K562 (cell line): ENCODE measurements around the gene EMC1. TPM values are rescaled to one million over a fixed set of nuclear protein-coding genes. Genes with fewer than 3 reads are reported as not detected.

ENCODE experiments used
- ATAC-seq: fragments of 200-7000 bp; cut with Tn5 transposase; 3 replicates; pipeline ENCODE4 v1.9.1; 2020; ENCODE audit warnings: moderate library complexity
- BruUV-seq: library from RNA; stranded (reverse); fragments of 400-500 nt; replicated peaks from 2 replicates; lab custom pipeline; 2021; lab: Mats Ljungman, UMichigan
- CTCF ChIA-PET: fragments of 300-600 bp; formaldehyde crosslinking; extraction: SDS; loops from one replicate; lab custom pipeline; 2021; ENCODE audit warnings: low intra/inter-chr PET ratio; lab: Yijun Ruan, JAX
- POLR2A ChIA-PET: fragments of 300-600, 350-650 bp; sonication (Branson Sonifier 250); formaldehyde crosslinking; extraction: SDS; loops from one replicate; lab custom pipeline; 2021; ENCODE audit warnings: antibody characterized with exemption, inconsistent platforms; lab: Yijun Ruan, JAX
- DNase-seq, 4 experiments: peaks; one replicate each; pipeline versions ENCODE4 v3.0.0 to v3.0.0-alpha.2; 2011 to 2018; ENCODE audit warnings: low spot score in 3 of 4, mixed read lengths in 3 of 4; ENCODE audit errors: extremely low read depth in 1 of 4
- FAIRE-seq: peaks from 2 replicates; lab custom pipeline; 2011; peaks lifted over from hg19 to GRCh38; lab: Jason Lieb, UNC
- H2AFZ ChIP-seq: 2 replicates; pipeline ENCODE4 v1.6.0; 2011; ENCODE audit warnings: low read depth, low read length, control low read depth, inconsistent platforms
- H3K27ac ChIP-seq: fragments of 200-600 bp; 3 replicates; pipeline ENCODE4 v1.8.0; 2011; ENCODE audit warnings: low read depth, mild to moderate bottlenecking, control low read depth, inconsistent platforms, low read length, moderate library complexity, mixed read lengths; ENCODE audit errors: extremely low read depth
- H3K27me3 ChIP-seq, 2 experiments: fragments of 300-600 bp in 1 of 2; 2 replicates in 1 of 2; 3 replicates in 1 of 2; pipeline versions ENCODE4 v1.6.0 to v1.8.0; 2011; ENCODE audit warnings: inconsistent platforms in 2 of 2, low read length in 2 of 2, mild to moderate bottlenecking in 1 of 2, mixed read lengths in 1 of 2, moderate library complexity in 1 of 2; ENCODE audit not compliant: control insufficient read depth in 2 of 2, insufficient read depth in 2 of 2
- H3K36me3 ChIP-seq: fragments of 300-600 bp; 3 replicates; pipeline ENCODE4 v1.8.0; 2011; ENCODE audit warnings: mild to moderate bottlenecking, low read length, inconsistent platforms; ENCODE audit not compliant: control insufficient read depth, insufficient read depth
- H3K4me1 ChIP-seq, 2 experiments: fragments of 200-600 bp in 1 of 2; replicated peaks in 1 of 2; 2 replicates in 1 of 2; 3 replicates in 1 of 2; pipeline versions ENCODE4 v1.5.1 to v1.8.0; 2011; ENCODE audit warnings: inconsistent platforms in 2 of 2, low read length in 2 of 2, mild to moderate bottlenecking in 1 of 2, mixed read lengths in 1 of 2, moderate library complexity in 1 of 2; ENCODE audit not compliant: control insufficient read depth in 2 of 2, insufficient read depth in 2 of 2
- H3K4me2 ChIP-seq: 2 replicates; pipeline ENCODE4 v1.6.1; 2011; ENCODE audit warnings: low read length, control low read depth, inconsistent platforms, mixed read lengths; ENCODE audit not compliant: insufficient read depth
- H3K4me3 ChIP-seq: fragments of 200-600 bp; sonication (generic), shearing (Covaris generic); 2 replicates; pipeline ENCODE4 v1.5.1; 2016; ENCODE audit warnings: control low read depth, inconsistent platforms
- H3K79me2 ChIP-seq: fragments of 200-600 bp; 3 replicates; pipeline ENCODE4 v1.8.0; 2011; ENCODE audit warnings: low read length, inconsistent platforms; ENCODE audit not compliant: control insufficient read depth, insufficient read depth
- H3K9ac ChIP-seq, 2 experiments: 2 replicates each; pipeline versions ENCODE4 v1.6.0 to v1.6.1; 2011; ENCODE audit warnings: low read depth in 2 of 2, low read length in 2 of 2, control low read depth in 1 of 2, inconsistent platforms in 1 of 2, mild to moderate bottlenecking in 1 of 2, mixed read lengths in 1 of 2; ENCODE audit not compliant: insufficient read depth in 1 of 2
- H3K9me1 ChIP-seq: one replicate; pipeline ENCODE4 v1.6.0; 2011; ENCODE audit warnings: inconsistent platforms, mild to moderate bottlenecking, low read length, moderate library complexity; ENCODE audit not compliant: control insufficient read depth, insufficient read depth
- H3K9me3 ChIP-seq: replicated peaks from 2 replicates; pipeline ENCODE4 v1.5.1; 2011; ENCODE audit warnings: low read depth, low read length, inconsistent platforms; ENCODE audit not compliant: control insufficient read depth, insufficient read depth
- H4K20me1 ChIP-seq: replicated peaks from 2 replicates; pipeline ENCODE4 v1.6.1; 2011; ENCODE audit warnings: low read length, inconsistent platforms, mixed read lengths; ENCODE audit not compliant: control insufficient read depth, insufficient read depth
- CC2D1A ChIP-seq: fragments of 450-650 bp; IDR thresholded peaks from 2 replicates; pipeline ENCODE4 v1.6.1; 2017; ENCODE audit warnings: mild to moderate bottlenecking
- DACH1 ChIP-seq: fragments of 450-650 bp; IDR thresholded peaks from 2 replicates; pipeline ENCODE4 v1.6.1; 2018; ENCODE audit not compliant: partially characterized antibody
- EGR1 ChIP-seq: fragments of 450-650 bp; conservative IDR thresholded peaks from 2 replicates; pipeline ENCODE4 v1.6.1; 2017; ENCODE audit warnings: mild to moderate bottlenecking
- FOXK2 ChIP-seq, 2 experiments: fragments of 450-650 bp; IDR thresholded peaks in 1 of 2; conservative IDR thresholded peaks in 1 of 2; 2 replicates each; pipeline ENCODE4 v1.6.1; 2016; ENCODE audit warnings: low read depth in 2 of 2, mild to moderate bottlenecking in 1 of 2
- JUNB ChIP-seq: fragments of 450-650 bp; formaldehyde crosslinking; conservative IDR thresholded peaks from 2 replicates; pipeline ENCODE4 v1.4.0; 2020; ENCODE audit warnings: mild to moderate bottlenecking
- KDM2B ChIP-seq: fragments of 250-450 bp; sonication (Bioruptor Pico); IDR thresholded peaks from 2 replicates; pipeline ENCODE4 v1.8.0; 2021; ENCODE audit warnings: mild to moderate bottlenecking, moderate library complexity
- MCM5 ChIP-seq: fragments of 450-650 bp; IDR thresholded peaks from 2 replicates; pipeline ENCODE4 v1.6.1; 2016; ENCODE audit warnings: low read depth
- PHB2 ChIP-seq: fragments of 450-650 bp; IDR thresholded peaks from 2 replicates; pipeline ENCODE4 v1.6.1; 2017; ENCODE audit warnings: low read depth
- STAG1 ChIP-seq: sonication (generic); formaldehyde crosslinking; IDR thresholded peaks from 2 replicates; pipeline ENCODE4 v1.5.0; 2020; ENCODE audit warnings: missing genetic modification reagents, borderline replicate concordance
- TAF15 ChIP-seq: fragments of 200-400 bp; formaldehyde crosslinking; IDR thresholded peaks from 2 replicates; pipeline ENCODE4 v1.6.1; 2017; ENCODE audit warnings: mild to moderate bottlenecking, low read depth, low read length, moderate library complexity
- TSHZ1 ChIP-seq: fragments of 250-450 bp; sonication (Bioruptor Pico); IDR thresholded peaks from 2 replicates; pipeline ENCODE4 v1.4.0; 2020; ENCODE audit warnings: mild to moderate bottlenecking, moderate library complexity
- ZSCAN29 ChIP-seq: fragments of 450-650 bp; IDR thresholded peaks from 2 replicates; pipeline ENCODE4 v1.6.1; 2017
- WGBS: fragments of 100-300 bp; shearing (Covaris generic); methylation state at CpG from one replicate; pipeline ENCODE4 v1.1.6; 2016; ENCODE audit warnings: low coverage, mixed read lengths; ENCODE audit not compliant: insufficient coverage; ENCODE audit errors: missing lambda C conversion rate; 5-methylcytosine and 5-hydroxymethylcytosine counted together
- in situ Hi-C: fragments of 300-500 bp; cut with MboI; formaldehyde crosslinking; loops from 4 replicates; pipeline ENCODE4 v1.15.0; 2018; ENCODE audit warnings: inconsistent platforms, mixed read lengths
- intact Hi-C: fragments of 100-400 bp; cut with micrococcal nuclease; formaldehyde crosslinking; loops from 2 replicates; pipeline ENCODE4 v1.14.2; 2022
- polyA plus RNA-seq, 8 experiments: library from polyadenylated mRNA; depleted of rRNA in 4 of 8; stranded (reverse) in 5 of 8; unstranded in 3 of 8; fragments of >200 nt; fragmentation: Nextera tagmentation in 2 of 8; fragmentation: Illumina TruSeq in 1 of 8; extraction: Ambion mirVana in 2 of 8; extraction: Trizol in 1 of 8; gene quantifications; 2 replicates each; pipeline versions ENCODE4 v1.2.1 to v1.2.3, GENCODE V29; 2011 to 2014; ENCODE audit warnings: inconsistent platforms in 1 of 8, missing spikeins in 1 of 8
- total RNA-seq, 7 experiments: library from RNA; depleted of rRNA in 6 of 7; stranded (reverse); fragments of >200 nt in 6 of 7; fragmentation: Illumina TruSeq in 2 of 7; extraction: Trizol in 2 of 7; gene quantifications; 2 replicates each; pipeline versions ENCODE4 v1.2.1 to v1.2.3, GENCODE V29; 2011 to 2021; ENCODE audit warnings: low replicate concordance in 1 of 7
- TF ChIP-seq, protein P1 (sequence below): fragments of 250-450 bp; sonication (Bioruptor Pico); IDR thresholded peaks from 2 replicates; pipeline ENCODE4 v1.5.0; 2021; ENCODE audit warnings: mild to moderate bottlenecking, borderline replicate concordance
- TF ChIP-seq, protein P2 (sequence below): fragments of 450-650 bp; formaldehyde crosslinking; IDR thresholded peaks from 2 replicates; pipeline ENCODE4 v1.4.0; 2020; ENCODE audit warnings: mild to moderate bottlenecking, moderate library complexity

EMC1 gene
- total and polyA plus RNA-seq, 9 of the 15 experiments (the other 6 are each of a cell fraction or from before 2014, with no cell fraction given) = 17.8 to 88.2 (median 37.4) TPM

GRCh38 chr1:19254416-19254815, 3.1 kb upstream of the EMC1 start (continued):
- TF ChIP-seq TSHZ1 (CRISPR knock-in tag) (no peak), DACH1 (no peak)

DNA sequence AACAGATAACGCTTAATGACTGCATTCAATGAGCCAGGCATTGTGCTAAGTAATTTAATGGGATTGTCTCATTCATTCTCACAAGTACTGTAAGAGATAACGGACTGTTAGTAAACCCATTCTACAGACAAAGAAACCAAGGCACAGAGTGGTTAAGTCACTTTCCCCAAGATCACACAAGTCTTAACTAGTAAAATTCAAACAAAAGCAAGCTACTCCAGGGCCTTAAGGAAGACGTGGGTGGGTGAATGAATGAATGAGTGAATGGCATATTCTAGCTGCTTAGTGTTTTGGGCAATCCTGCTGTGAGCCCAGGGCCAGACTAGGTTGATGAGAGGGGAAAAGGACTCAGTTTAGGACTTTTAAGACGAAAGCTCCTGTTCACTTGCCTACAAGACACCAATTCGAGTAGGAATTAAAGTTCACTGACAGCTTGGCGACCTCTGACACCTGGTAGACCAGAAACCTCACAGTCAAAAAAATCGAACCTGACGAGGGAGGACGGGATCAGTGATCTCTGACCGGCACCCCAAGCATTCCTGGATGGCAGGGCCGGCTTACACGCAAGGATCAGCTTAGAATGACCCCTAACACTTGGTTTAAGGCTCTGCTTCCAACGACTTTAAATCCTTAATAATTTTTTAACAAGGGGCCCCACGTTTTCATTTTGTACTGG, 557 bp downstream of the EMC1 start:
- peak; percentile 33 for ATAC-seq
- intact Hi-C loops = loop anchor here (5.0 kb wide), 3 partner anchors 62 to 402 kb away; partner anchors contain the start of genes AKR7A2 and SLC66A1
- POLR2A ChIA-PET = interaction anchor here (0.6 to 3.0 kb wide), 15 partner anchors 9 to 348 kb away, joined by 3 to 37 read pairs (median 3); partner anchors contain the start of genes AKR7A2, ALDH4A1 and SLC66A1
- TF ChIP-seq CC2D1A (no peak), ZSCAN29 (no peak), STAG1 (CRISPR knock-in tag) (no peak), FOXK2 (conservative IDR thresholded peaks at IDR 0.05 in 1 of 2, IDR thresholded peaks at IDR 0.05 in 1 of 2; ENCODE audit: low read depth in 2 of 2) (no peak), JUNB (CRISPR knock-in tag) (no peak), KDM2B (CRISPR knock-in tag) (no peak), PHB2 (no peak), EGR1 (peak; percentile 63), MCM5 (no peak), TAF15 (no peak)
- TF ChIP-seq, protein P1, sequence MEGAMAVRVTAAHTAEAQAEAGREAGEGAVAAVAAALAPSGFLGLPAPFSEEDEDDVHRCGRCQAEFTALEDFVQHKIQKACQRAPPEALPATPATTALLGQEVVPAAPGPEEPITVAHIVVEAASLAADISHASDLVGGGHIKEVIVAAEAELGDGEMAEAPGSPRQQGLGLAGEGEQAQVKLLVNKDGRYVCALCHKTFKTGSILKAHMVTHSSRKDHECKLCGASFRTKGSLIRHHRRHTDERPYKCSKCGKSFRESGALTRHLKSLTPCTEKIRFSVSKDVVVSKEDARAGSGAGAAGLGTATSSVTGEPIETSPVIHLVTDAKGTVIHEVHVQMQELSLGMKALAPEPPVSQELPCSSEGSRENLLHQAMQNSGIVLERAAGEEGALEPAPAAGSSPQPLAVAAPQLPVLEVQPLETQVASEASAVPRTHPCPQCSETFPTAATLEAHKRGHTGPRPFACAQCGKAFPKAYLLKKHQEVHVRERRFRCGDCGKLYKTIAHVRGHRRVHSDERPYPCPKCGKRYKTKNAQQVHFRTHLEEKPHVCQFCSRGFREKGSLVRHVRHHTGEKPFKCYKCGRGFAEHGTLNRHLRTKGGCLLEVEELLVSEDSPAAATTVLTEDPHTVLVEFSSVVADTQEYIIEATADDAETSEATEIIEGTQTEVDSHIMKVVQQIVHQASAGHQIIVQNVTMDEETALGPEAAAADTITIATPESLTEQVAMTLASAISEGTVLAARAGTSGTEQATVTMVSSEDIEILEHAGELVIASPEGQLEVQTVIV (CRISPR knock-in tag) = no peak
- TF ChIP-seq, protein P2, sequence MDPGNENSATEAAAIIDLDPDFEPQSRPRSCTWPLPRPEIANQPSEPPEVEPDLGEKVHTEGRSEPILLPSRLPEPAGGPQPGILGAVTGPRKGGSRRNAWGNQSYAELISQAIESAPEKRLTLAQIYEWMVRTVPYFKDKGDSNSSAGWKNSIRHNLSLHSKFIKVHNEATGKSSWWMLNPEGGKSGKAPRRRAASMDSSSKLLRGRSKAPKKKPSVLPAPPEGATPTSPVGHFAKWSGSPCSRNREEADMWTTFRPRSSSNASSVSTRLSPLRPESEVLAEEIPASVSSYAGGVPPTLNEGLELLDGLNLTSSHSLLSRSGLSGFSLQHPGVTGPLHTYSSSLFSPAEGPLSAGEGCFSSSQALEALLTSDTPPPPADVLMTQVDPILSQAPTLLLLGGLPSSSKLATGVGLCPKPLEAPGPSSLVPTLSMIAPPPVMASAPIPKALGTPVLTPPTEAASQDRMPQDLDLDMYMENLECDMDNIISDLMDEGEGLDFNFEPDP (CRISPR knock-in tag) = no peak

More for the DNA sequence above, 557 bp downstream of the EMC1 start:
- peak overlapping the region; percentile 99 for H3K4me3 ChIP-seq
- peaks cover 3% of the 10 kb centered on the region; the same call in 1 of the 2 replicates for H4K20me1 ChIP-seq
- peak overlapping the region; percentile 98 for H3K4me2 ChIP-seq
- peaks cover 14 to 21% of the 10 kb centered on the region in 2 experiments; a peak in 4 of 5 replicates for H3K4me1 ChIP-seq
- CTCF ChIA-PET = no interaction called here
- in situ Hi-C loops = no loop called here
- FAIRE-seq (peak; percentile 29), DNase-seq (peak; percentile 49 to 62 (median 54))
- peaks cover 3% of the 10 kb centered on the region for H3K9me1 ChIP-seq
- H3K27ac ChIP-seq = peak overlapping the region; percentile 99
- no peaks in the 10 kb centered on the region for H3K9me3 ChIP-seq
- 3% methylated on average over 14 of the region's 14 CpGs for WGBS
- H3K27me3 ChIP-seq = no peaks in the 10 kb centered on the region
- H3K36me3 ChIP-seq = peaks cover 65% of the 10 kb centered on the region
- H3K79me2 ChIP-seq = peaks cover 100% of the 10 kb centered on the region
- peak overlapping the region; percentile 100 for H2AFZ ChIP-seq
- H3K9ac ChIP-seq = peak overlapping the region; percentile 100
- BruUV-seq = TSS peak; percentile 81
